GM19043 (cell line): ENCODE data around the gene PRKCSH.
A peak's percentile ranks its signal among the peaks of the same experiment; 100 is the strongest.
"Not testable (repeated sequence)": the region's sequence is repeated elsewhere in the genome, so short reads cannot be mapped to it uniquely, and the experiment has no call there.

Source experiments
- ATAC-seq: cut with Tn5 transposase; IDR thresholded peaks from one replicate; pipeline ENCODE4 v1.9.1; 2021; ENCODE audit warnings: low read depth; ENCODE audit not compliant: unreplicated experiment

The PRKCSH gene

GRCh38 chr19:11468266-11468845 is 32.9 kb downstream of the PRKCSH start:
- ATAC-seq = not testable (repeated sequence)

- ATAC-seq = no peak
These were observed 38.3 kb downstream of the PRKCSH start for GRCh38 chr19:11473725-11474124.

- ATAC-seq = not testable (repeated sequence)
These were observed 39.9 kb downstream of the PRKCSH start for GRCh38 chr19:11475343-11475742.

GRCh38 chr19:11475861-11476260 is 40.4 kb downstream of the PRKCSH start:
- no peak for ATAC-seq

- no peak for ATAC-seq
These were observed 43.0 kb downstream of the PRKCSH start for GRCh38 chr19:11478167-11479089.

GRCh38 chr19:11479090-11479897 is 43.9 kb downstream of the PRKCSH start:
- no peak for ATAC-seq

GRCh38 chr19:11479898-11480714 is 44.7 kb downstream of the PRKCSH start:
- ATAC-seq = no peak

- no peak for ATAC-seq
These were observed 45.5 kb downstream of the PRKCSH start, which contains the start of gene ELAVL3 for GRCh38 chr19:11480715-11481533. TSS of gene ELAVL3 (minus strand) at chr19:11481046. CDS start at chr19:11480608, 438 bp downstream.

GRCh38 chr19:11481534-11482383 is 46.3 kb downstream of the PRKCSH start:
- peak; percentile 53 for ATAC-seq

GRCh38 chr19:11482384-11483050 is 47.1 kb downstream of the PRKCSH start:
- ATAC-seq = peak; percentile 42

GRCh38 chr19:11483366-11484111 is 48.1 kb downstream of the PRKCSH start:
- ATAC-seq = no peak

- no peak for ATAC-seq
These were observed 49.9 kb downstream of the PRKCSH start for GRCh38 chr19:11485245-11485837.

GRCh38 chr19:11486661-11487503 is 51.4 kb downstream of the PRKCSH start:
- ATAC-seq = no peak

GRCh38 chr19:11489378-11489777 is 53.9 kb downstream of the PRKCSH start:
- ATAC-seq = no peak

GRCh38 chr19:11494634-11495285 is 59.3 kb downstream of the PRKCSH start:
- no peak for ATAC-seq
